CD14-positive monocyte (primary cell): Measurements from ENCODE around the gene CHAMP1. TPM values are rescaled to one million over a fixed set of nuclear protein-coding genes. Genes with fewer than 3 reads are reported as not detected.
A peak's percentile ranks its signal among the peaks of the same experiment; 100 is the strongest.

ENCODE experiments used
- DNase-seq, 3 donors: peaks; one replicate each; pipeline ENCODE4 v3.0.0-alpha.2; 2011 to 2022
- H2AFZ ChIP-seq: 2 replicates; pipeline ENCODE4 v1.6.0; 2012; ENCODE audit warnings: mild to moderate bottlenecking, low read depth, low read length, inconsistent platforms; ENCODE audit not compliant: insufficient read depth, poor library complexity, severe bottlenecking
- H3K27ac ChIP-seq, 2 donors: 1 replicate in 1 of 2; 2 replicates in 1 of 2; pipeline ENCODE4 v1.5.1; 2012 to 2013; ENCODE audit warnings: low read length in 2 of 2, control low read depth in 1 of 2, inconsistent platforms in 1 of 2, low read depth in 1 of 2, mild to moderate bottlenecking in 1 of 2
- H3K27me3 ChIP-seq, 2 donors: one replicate each; pipeline versions ENCODE4 v1.6.0 to v1.6.1; 2011 to 2013; ENCODE audit warnings: low read length in 2 of 2; ENCODE audit not compliant: control insufficient read depth in 2 of 2, insufficient read depth in 2 of 2
- H3K36me3 ChIP-seq, 2 donors: replicated peaks in 1 of 2; 1 replicate in 1 of 2; 2 replicates in 1 of 2; pipeline versions ENCODE4 v1.5.1 to v1.6.1; 2012 to 2013; ENCODE audit warnings: low read length in 2 of 2, control low read depth in 1 of 2, inconsistent platforms in 1 of 2, mild to moderate bottlenecking in 1 of 2; ENCODE audit not compliant: insufficient read depth in 2 of 2, control insufficient read depth in 1 of 2
- H3K4me1 ChIP-seq, 2 donors: 1 replicate in 1 of 2; 2 replicates in 1 of 2; pipeline versions ENCODE4 v1.5.1 to v1.6.1; 2012 to 2013; ENCODE audit warnings: low read length in 2 of 2, control low read depth in 1 of 2, inconsistent platforms in 1 of 2, mild to moderate bottlenecking in 1 of 2, moderate library complexity in 1 of 2; ENCODE audit not compliant: insufficient read depth in 2 of 2, control insufficient read depth in 1 of 2
- H3K4me2 ChIP-seq: replicated peaks from 2 replicates; pipeline ENCODE3; 2012; ENCODE audit warnings: low read length, moderate library complexity, mild to moderate bottlenecking; ENCODE audit not compliant: poor library complexity, severe bottlenecking; ENCODE audit errors: extremely low read depth
- H3K4me3 ChIP-seq, 3 experiments: fragments of 200-600 bp in 1 of 3; sonication (generic) in 1 of 3; replicated peaks in 1 of 3; 1 replicate in 2 of 3; 2 replicates in 1 of 3; pipeline ENCODE4 v1.5.1; 2011 to 2013; ENCODE audit warnings: low read length in 3 of 3, mild to moderate bottlenecking in 3 of 3, control low read depth in 2 of 3, low read depth in 2 of 3, inconsistent platforms in 1 of 3, moderate library complexity in 1 of 3
- H3K79me2 ChIP-seq: 2 replicates; pipeline ENCODE4 v1.6.0; 2012; ENCODE audit warnings: mild to moderate bottlenecking, control low read depth, inconsistent platforms, low read length, moderate library complexity; ENCODE audit not compliant: insufficient read depth
- H3K9ac ChIP-seq: 2 replicates; pipeline ENCODE4 v1.6.0; 2017; ENCODE audit warnings: low read length, mild to moderate bottlenecking; ENCODE audit not compliant: insufficient read depth, poor library complexity, severe bottlenecking
- H3K9me3 ChIP-seq, 2 donors: replicated peaks in 1 of 2; 1 replicate in 1 of 2; 2 replicates in 1 of 2; pipeline versions ENCODE4 v1.5.1 to v1.6.1; 2012 to 2013; ENCODE audit warnings: low read length in 2 of 2, control low read depth in 1 of 2; ENCODE audit not compliant: control insufficient read depth in 1 of 2, insufficient read depth in 1 of 2
- H4K20me1 ChIP-seq: 2 replicates; pipeline ENCODE4 v1.6.0; 2012; ENCODE audit warnings: mild to moderate bottlenecking, low read length, control low read depth, moderate library complexity; ENCODE audit not compliant: insufficient read depth
- H3K27ac Mint-ChIP-seq, 7 donors: one replicate each; pipeline ENCODE4 v1.8.0; 2020; ENCODE audit warnings: mild to moderate bottlenecking in 7 of 7, mixed read lengths in 7 of 7, moderate library complexity in 6 of 7, inconsistent platforms in 2 of 7
- H3K27me3 Mint-ChIP-seq, 3 donors: one replicate each; pipeline ENCODE4 v1.8.0; 2021 to 2022; ENCODE audit warnings: low read depth in 3 of 3, mild to moderate bottlenecking in 3 of 3, mixed read lengths in 3 of 3, moderate library complexity in 3 of 3, inconsistent platforms in 1 of 3
- H3K36me3 Mint-ChIP-seq, 2 donors: one replicate each; pipeline ENCODE4 v1.8.0; 2020; ENCODE audit warnings: mixed read lengths in 2 of 2, inconsistent platforms in 1 of 2, mild to moderate bottlenecking in 1 of 2
- H3K4me1 Mint-ChIP-seq: one replicate; pipeline ENCODE4 v1.8.0; 2020; ENCODE audit warnings: mild to moderate bottlenecking, mixed read lengths
- H3K4me3 Mint-ChIP-seq, 2 donors: one replicate each; pipeline ENCODE4 v1.8.0; 2020; ENCODE audit warnings: mild to moderate bottlenecking in 2 of 2, mixed read lengths in 2 of 2, moderate library complexity in 1 of 2
- H3K9me3 Mint-ChIP-seq, 7 donors: one replicate each; pipeline ENCODE4 v1.8.0; 2020 to 2022; ENCODE audit warnings: mixed read lengths in 7 of 7, mild to moderate bottlenecking in 6 of 7, moderate library complexity in 6 of 7, inconsistent platforms in 2 of 7
- WGBS: methylation state at CpG from one replicate; pipeline ENCODE4 v1.1.5; 2013; ENCODE audit warnings: missing lambda C conversion rate; ENCODE audit not compliant: insufficient coverage; 5-methylcytosine and 5-hydroxymethylcytosine counted together
- intact Hi-C, 2 donors: fragments of 100-400 bp; cut with micrococcal nuclease; formaldehyde crosslinking; loops; one replicate each; pipeline versions ENCODE4 v1.15.0 to v1.15.1; 2023
- polyA minus RNA-seq: library from RNA; depleted of rRNA, polyadenylated mRNA; stranded (reverse); fragments of >200 nt; gene quantifications from 2 replicates; pipeline ENCODE4 v1.2.3, GENCODE V29; 2012
- polyA plus RNA-seq, 3 donors: library from polyadenylated mRNA; depleted of rRNA in 1 of 3; unstranded in 2 of 3; stranded (reverse) in 1 of 3; fragments of 300-500 nt in 2 of 3; fragments of >200 nt in 1 of 3; fragmentation: Illumina TruSeq in 2 of 3; gene quantifications; 1 replicate in 2 of 3; 2 replicates in 1 of 3; pipeline ENCODE4 v1.2.3, GENCODE V29; 2012 to 2021
- total RNA-seq, 12 experiments: library from RNA in 1 of 12; stranded (reverse) in 1 of 12; fragments of 120-200 nt in 1 of 12; gene quantifications; one replicate each; pipeline ENCODE4 v1.2.4 and lab custom pipeline; 2013 to 2026; ENCODE audit warnings: mixed read lengths in 6 of 12, inconsistent platforms in 1 of 12
- TF ChIP-seq, protein P1 (sequence below): fragments of 200-600 bp; IDR thresholded peaks from one replicate; pipeline ENCODE4 v1.8.0; 2022; ENCODE audit warnings: antibody characterized with exemption, mild to moderate bottlenecking

CHAMP1 gene, protein sequence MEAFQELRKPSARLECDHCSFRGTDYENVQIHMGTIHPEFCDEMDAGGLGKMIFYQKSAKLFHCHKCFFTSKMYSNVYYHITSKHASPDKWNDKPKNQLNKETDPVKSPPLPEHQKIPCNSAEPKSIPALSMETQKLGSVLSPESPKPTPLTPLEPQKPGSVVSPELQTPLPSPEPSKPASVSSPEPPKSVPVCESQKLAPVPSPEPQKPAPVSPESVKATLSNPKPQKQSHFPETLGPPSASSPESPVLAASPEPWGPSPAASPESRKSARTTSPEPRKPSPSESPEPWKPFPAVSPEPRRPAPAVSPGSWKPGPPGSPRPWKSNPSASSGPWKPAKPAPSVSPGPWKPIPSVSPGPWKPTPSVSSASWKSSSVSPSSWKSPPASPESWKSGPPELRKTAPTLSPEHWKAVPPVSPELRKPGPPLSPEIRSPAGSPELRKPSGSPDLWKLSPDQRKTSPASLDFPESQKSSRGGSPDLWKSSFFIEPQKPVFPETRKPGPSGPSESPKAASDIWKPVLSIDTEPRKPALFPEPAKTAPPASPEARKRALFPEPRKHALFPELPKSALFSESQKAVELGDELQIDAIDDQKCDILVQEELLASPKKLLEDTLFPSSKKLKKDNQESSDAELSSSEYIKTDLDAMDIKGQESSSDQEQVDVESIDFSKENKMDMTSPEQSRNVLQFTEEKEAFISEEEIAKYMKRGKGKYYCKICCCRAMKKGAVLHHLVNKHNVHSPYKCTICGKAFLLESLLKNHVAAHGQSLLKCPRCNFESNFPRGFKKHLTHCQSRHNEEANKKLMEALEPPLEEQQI
- 4.5 TPM for total RNA-seq (2013)
- polyA plus RNA-seq = 10 to 100 TPM in 1 of 3 donors, 1 to 10 TPM in 2; 8.9 to 12.9 (median 9.2) TPM
- 4.0 and 5.3 TPM in 2 replicates for polyA minus RNA-seq
- 0.91 to 13.4 (median 3.3) reads per million in 11 experiments for total RNA-seq (lab: John Stamatoyannopoulos, UW)

DNA sequence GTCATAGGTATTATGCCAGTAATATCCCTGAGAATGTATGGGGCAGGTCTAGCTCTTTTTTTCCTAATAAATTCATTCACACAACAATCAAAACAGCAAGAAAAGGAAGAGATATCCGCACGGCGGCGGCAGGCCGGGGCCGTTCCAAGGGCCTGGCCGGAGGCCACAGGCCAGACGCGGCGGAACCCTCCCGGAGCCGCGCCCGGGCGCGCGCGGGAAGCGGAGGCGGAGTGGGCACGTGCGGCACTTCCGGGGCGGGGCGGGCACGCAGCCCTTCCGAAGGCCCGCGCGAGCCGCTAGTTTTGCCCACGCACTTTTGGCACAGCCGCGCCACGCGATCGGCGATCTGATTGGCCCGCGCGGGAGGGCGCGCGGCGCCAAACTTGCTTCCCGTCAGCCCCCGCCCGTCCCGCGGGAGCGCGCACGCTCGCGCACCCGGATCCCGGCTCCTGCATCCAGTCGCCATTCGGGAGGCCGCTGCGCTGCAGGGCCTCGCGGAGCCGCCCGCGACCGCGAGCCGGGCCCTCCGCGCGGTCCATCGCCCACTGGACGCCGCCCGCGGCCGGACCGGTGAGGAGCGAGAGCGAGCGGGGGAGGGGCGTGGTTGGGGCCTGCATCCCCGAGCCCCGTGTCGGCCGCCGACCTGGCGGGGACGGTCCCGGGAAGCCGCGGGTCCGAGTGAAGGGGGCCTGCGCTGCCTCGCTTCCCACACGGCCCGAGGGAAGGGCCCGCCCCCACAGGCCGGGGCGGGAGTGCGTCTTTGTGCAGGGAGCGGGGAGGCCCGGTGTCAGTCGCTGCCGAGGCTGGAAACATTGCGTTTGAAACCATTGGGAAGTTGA lies at the start of gene CHAMP1:
Gene CHAMP1, plus strand, starts transcription at position 430 of the 839 bp plus-strand sequence. CDS start 9,340 bp downstream, outside the sequence.
- H4K20me1 ChIP-seq = peaks cover 32% of the 10 kb centered on the region
- Mint-ChIP-seq H3K4me1 (peaks cover 39% of the 10 kb centered on the region), H3K27ac (peak within 1 kb of the TSS; percentile 83 to 96 (median 91)), H3K9me3 (no peaks in the 10 kb centered on the region), H3K36me3 (peaks cover 3 to 15% of the 10 kb centered on the region in 2 donors), H3K27me3 (no peaks in the 10 kb centered on the region), H3K4me3 (peak within 1 kb of the TSS; percentile 85 to 92)
- H3K9ac ChIP-seq = peak within 1 kb of the TSS; percentile 87
- peaks cover 18 to 43% of the 10 kb centered on the region in 2 donors for H3K4me1 ChIP-seq
- intact Hi-C loops = no loop called here
- no peaks in the 10 kb centered on the region for H3K9me3 ChIP-seq
- peak within 1 kb of the TSS; percentile 42 to 82 for H3K27ac ChIP-seq
- peak within 1 kb of the TSS; percentile 89 for H2AFZ ChIP-seq
- H3K27me3 ChIP-seq = no peaks in the 10 kb centered on the region
- peak within 1 kb of the TSS; percentile 84 for H3K4me2 ChIP-seq
- WGBS = under 1% methylated on average over 106 of the region's 107 CpGs
- peaks cover 0 to 3% of the 10 kb centered on the region in 2 donors for H3K36me3 ChIP-seq
- peak within 1 kb of the TSS; percentile 58 to 97 (median 83) for H3K4me3 ChIP-seq
- TF ChIP-seq, protein P1, sequence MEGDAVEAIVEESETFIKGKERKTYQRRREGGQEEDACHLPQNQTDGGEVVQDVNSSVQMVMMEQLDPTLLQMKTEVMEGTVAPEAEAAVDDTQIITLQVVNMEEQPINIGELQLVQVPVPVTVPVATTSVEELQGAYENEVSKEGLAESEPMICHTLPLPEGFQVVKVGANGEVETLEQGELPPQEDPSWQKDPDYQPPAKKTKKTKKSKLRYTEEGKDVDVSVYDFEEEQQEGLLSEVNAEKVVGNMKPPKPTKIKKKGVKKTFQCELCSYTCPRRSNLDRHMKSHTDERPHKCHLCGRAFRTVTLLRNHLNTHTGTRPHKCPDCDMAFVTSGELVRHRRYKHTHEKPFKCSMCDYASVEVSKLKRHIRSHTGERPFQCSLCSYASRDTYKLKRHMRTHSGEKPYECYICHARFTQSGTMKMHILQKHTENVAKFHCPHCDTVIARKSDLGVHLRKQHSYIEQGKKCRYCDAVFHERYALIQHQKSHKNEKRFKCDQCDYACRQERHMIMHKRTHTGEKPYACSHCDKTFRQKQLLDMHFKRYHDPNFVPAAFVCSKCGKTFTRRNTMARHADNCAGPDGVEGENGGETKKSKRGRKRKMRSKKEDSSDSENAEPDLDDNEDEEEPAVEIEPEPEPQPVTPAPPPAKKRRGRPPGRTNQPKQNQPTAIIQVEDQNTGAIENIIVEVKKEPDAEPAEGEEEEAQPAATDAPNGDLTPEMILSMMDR = no peak
- peaks cover 49% of the 10 kb centered on the region for H3K79me2 ChIP-seq
- peak; percentile 93 to 95 (median 94) for DNase-seq
